Esophagus squamous epithelium (tissue), 4 donors: ENCODE results near the gene MCUR1.

ENCODE experiments used
- CTCF ChIP-seq, 6 experiments: fragments of 450-650 bp in 4 of 6; fragments of 200-600 bp in 2 of 6; sonication (generic) in 2 of 6; IDR thresholded peaks; one replicate each; pipeline ENCODE4 v1.5.1; 2016 to 2019; ENCODE audit warnings: antibody characterized with exemption in 6 of 6, mild to moderate bottlenecking in 4 of 6, moderate library complexity in 4 of 6
- POLR2A ChIP-seq, 4 donors: fragments of 450-650 bp; IDR thresholded peaks; one replicate each; pipeline ENCODE4 v1.6.1; 2017; ENCODE audit warnings: antibody characterized with exemption in 4 of 4, mild to moderate bottlenecking in 4 of 4, moderate library complexity in 3 of 4

- TF ChIP-seq CTCF (IDR thresholded peaks at IDR 0.05) (no peak), POLR2A (IDR thresholded peaks at IDR 0.05) (no peak)
These were observed 20.2 kb downstream of the MCUR1 start for GRCh38 chr6:13794184-13794583.
